Epithelial cell of esophagus (primary cell): Measurements from ENCODE around the gene TSHZ1.

ENCODE experiments used
- DNase-seq: peaks from one replicate; pipeline ENCODE4 v3.0.0; 2010; ENCODE audit warnings: low read depth
- H3K4me3 ChIP-seq: 2 replicates; pipeline ENCODE4 v1.5.1; 2011; ENCODE audit warnings: mild to moderate bottlenecking, low read length, control low read depth
- TF ChIP-seq, protein P1 (sequence below): IDR thresholded peaks from 2 replicates; pipeline ENCODE4 v1.5.1; 2011; ENCODE audit warnings: low read depth, mild to moderate bottlenecking, low read length, control low read depth, inconsistent platforms; ENCODE audit not compliant: insufficient read depth; ENCODE audit errors: missing control alignments

Gene TSHZ1

DNA sequence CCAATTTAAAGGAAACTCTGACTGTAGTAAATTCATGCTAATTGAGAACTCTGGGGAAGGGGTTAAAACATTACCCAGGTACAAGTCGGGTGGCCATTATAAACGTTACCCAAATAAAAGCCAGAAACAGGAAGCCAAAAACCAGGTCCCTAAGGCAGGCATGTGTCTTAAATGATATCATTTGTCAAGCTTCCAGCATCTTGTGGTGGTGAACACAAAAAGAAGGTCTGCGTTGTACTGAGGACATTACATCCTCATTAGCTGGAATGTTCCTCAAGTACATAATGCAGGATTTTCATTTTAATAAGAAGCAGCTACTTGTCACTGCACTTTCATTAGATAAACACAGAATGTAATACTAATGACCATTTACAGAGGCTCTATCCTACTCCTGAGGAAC is 12.6 kb upstream of the TSHZ1 start:
- H3K4me3 ChIP-seq = no peak overlapping the region
- no peak for DNase-seq
- TF ChIP-seq, protein P1, sequence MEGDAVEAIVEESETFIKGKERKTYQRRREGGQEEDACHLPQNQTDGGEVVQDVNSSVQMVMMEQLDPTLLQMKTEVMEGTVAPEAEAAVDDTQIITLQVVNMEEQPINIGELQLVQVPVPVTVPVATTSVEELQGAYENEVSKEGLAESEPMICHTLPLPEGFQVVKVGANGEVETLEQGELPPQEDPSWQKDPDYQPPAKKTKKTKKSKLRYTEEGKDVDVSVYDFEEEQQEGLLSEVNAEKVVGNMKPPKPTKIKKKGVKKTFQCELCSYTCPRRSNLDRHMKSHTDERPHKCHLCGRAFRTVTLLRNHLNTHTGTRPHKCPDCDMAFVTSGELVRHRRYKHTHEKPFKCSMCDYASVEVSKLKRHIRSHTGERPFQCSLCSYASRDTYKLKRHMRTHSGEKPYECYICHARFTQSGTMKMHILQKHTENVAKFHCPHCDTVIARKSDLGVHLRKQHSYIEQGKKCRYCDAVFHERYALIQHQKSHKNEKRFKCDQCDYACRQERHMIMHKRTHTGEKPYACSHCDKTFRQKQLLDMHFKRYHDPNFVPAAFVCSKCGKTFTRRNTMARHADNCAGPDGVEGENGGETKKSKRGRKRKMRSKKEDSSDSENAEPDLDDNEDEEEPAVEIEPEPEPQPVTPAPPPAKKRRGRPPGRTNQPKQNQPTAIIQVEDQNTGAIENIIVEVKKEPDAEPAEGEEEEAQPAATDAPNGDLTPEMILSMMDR = no peak

DNA sequence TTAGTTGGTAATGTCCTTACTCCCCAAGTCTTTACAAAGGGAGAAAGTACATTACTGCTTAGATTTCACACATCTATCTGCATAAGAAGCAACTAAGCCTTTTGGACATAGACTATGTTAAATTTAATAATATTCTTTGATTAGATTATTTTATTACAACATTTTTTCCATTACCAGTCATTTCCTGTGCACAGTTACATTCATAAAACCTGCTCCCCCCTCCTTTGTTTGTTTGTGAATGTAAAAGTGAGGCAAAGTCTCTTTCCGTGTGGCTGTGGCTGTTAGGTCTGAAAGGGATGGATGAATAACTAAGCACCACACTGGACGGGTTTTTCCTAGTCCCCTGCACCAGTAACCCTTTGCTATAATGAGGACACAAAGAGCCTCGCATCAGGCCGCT is 11.3 kb upstream of the TSHZ1 start:
- no peak for DNase-seq
- H3K4me3 ChIP-seq = no peak overlapping the region
- TF ChIP-seq, protein P1 = no peak

DNA sequence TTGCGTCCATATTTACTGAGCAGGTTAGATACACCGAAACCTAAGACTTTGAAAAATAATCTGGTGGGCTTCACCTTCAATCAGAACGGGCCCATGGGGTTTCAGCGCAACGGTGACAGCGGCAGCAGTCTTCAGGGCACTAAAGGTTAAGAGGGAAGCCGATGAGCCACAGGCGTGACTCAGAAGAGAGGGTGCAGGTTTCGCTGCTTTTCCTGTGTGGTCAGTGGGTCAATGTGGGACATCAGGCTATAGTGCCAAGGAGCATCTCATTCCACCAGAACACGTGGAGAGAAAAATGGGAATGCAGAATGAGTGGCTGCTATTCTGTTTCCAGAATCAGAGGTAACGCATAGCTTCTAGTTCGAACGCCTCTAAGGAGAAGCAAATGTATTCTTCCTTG is 10.5 kb upstream of the TSHZ1 start:
- TF ChIP-seq, protein P1 = no peak
- no peak overlapping the region for H3K4me3 ChIP-seq

DNA sequence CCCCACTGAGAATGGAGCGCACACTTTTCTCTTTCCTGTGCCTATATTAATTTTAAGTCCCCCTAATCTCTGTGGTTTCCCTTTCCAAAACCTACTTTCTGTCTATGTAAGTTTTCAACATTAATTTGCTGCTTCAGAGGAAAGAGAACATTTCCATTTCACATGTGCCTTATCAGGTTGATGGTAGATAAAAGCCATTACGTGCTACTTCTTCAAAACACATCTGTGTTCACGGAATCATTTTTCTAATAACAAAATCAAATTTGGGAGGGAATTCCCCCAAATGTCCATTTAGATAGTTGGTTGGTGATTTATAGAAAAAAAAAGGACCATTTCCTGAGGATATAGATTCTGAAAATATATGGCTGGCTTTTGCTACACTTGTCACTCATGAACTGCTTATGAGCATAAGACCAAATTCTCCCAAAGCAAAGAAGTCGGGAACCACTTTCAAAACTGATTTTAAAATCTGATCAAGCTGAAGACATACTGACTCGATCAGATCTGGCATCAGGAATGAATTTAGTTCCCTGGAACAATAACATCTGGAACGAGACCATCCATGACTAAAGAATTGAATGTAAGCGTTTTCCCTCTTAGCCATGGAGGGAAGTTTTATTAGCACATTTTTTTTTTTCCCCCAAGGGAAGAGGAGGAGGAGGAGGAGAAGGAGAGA is 9.9 kb upstream of the TSHZ1 start:
- H3K4me3 ChIP-seq = no peak overlapping the region
- TF ChIP-seq, protein P1 = no peak
- DNase-seq = no peak

More for the DNA sequence above, 10.5 kb upstream of the TSHZ1 start:
- DNase-seq = no peak

DNA sequence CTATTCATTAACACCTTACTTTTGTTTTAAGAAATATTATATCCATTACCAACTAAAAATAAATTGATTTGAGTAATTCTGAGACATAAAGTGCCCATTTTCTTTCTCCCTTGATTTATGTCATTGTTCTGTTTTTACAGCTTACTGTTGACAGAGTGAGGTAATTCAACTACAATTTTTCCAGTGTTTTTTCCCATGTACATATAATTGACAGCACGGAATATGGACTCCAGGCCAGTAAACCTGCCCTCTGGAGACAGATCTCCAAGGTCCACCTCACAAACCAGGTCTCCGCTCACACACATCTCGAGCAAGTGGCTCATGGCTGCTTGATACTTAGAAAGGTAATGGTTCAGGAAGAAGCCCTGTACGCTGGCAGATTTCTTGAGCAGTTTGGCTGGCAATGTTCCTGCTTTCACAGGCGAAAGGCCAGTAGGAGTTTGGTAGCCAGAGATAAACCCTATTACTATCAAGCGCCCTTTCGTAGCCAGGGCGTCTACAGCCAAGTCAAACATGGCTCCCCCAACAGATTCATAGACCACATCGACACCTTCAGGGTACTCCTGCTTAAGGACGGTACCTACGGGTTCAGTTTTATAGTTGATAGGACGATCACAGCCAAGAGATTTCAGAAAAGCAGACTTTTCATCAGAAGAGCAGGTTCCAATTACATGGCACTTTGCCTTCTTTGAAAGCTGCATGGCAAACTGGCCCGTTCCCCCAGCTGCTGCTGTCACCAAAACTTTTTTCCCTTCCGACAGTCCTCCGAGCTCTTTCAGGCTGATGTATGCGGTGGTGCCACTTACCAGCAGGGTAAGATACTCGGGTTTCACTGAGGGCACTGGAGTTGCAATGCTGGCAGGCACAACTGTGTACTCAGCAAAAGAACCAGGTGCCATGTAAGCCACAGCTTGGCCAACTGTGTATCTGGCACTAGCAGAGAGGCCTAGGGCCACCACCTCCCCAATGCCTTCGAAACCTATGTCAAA is 9.0 kb upstream of the TSHZ1 start:
- no peak overlapping the region for H3K4me3 ChIP-seq
- DNase-seq = no peak
- TF ChIP-seq, protein P1 = no peak

DNA sequence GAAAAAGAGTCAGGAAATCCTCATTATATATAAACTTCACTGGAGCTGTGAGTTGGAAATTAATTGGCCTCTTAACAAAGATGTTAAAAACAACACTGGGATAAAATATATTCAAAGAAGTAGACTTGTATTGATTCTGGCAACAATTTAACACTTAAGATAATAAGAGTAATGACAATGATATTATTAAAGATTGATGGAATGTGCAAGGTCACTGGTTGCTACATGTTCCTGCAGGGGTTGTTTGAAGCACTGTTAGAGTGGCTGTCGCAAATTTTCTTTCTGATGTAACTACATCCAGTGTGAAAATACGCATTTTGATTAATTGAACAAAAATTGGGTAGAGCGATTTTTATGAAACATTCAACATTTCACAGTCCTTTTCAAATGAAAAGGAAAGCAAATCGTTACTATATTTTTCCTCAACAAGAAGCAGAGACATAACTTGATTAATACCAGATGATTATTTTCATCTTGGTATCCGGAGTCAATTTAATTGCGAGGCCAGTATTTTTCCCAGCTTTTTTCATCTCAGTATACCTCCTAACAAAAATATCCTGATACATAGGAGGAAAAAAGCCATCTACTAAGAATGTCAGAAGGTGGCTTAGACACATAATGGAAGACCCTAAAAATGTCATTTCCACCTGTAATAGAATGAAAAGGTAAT is 7.8 kb upstream of the TSHZ1 start:
- TF ChIP-seq, protein P1 = no peak
- DNase-seq = no peak
- H3K4me3 ChIP-seq = no peak overlapping the region
